ENCODE measurements around the gene TSR3. TPM values are rescaled to one million over a fixed set of nuclear protein-coding genes. Genes with fewer than 3 reads are reported as not detected.
A peak's percentile ranks its signal among the peaks of the same experiment; 100 is the strongest.
"Not testable (repeated sequence)": the region's sequence is repeated elsewhere in the genome, so short reads cannot be mapped to it uniquely, and the experiment has no call there.

TSR3 gene
- total RNA-seq, 6 experiments from 2014 or later: 73.7 to 84.6 (median 78.1) TPM

GRCh38 chr16:1332618-1333148, 19.0 kb downstream of the TSR3 start:
- Mint-ChIP-seq H3K36me3 (ENCODE audit: low read depth) (no peaks in the 10 kb centered on the region), H3K4me1 (ENCODE audit: low read depth) (peaks cover 6% of the 10 kb centered on the region; the same call in 1 of the 2 replicates), H3K27ac (no peak overlapping the region), H3K27me3 (ENCODE audit: insufficient read depth) (peaks cover 17% of the 10 kb centered on the region), H3K9me3 (no peaks in the 10 kb centered on the region), H3K4me3 (no peak overlapping the region)
- no peak for TF ChIP-seq CTCF (IDR thresholded peaks at IDR 0.05)
- no peak for DNase-seq

DNA sequence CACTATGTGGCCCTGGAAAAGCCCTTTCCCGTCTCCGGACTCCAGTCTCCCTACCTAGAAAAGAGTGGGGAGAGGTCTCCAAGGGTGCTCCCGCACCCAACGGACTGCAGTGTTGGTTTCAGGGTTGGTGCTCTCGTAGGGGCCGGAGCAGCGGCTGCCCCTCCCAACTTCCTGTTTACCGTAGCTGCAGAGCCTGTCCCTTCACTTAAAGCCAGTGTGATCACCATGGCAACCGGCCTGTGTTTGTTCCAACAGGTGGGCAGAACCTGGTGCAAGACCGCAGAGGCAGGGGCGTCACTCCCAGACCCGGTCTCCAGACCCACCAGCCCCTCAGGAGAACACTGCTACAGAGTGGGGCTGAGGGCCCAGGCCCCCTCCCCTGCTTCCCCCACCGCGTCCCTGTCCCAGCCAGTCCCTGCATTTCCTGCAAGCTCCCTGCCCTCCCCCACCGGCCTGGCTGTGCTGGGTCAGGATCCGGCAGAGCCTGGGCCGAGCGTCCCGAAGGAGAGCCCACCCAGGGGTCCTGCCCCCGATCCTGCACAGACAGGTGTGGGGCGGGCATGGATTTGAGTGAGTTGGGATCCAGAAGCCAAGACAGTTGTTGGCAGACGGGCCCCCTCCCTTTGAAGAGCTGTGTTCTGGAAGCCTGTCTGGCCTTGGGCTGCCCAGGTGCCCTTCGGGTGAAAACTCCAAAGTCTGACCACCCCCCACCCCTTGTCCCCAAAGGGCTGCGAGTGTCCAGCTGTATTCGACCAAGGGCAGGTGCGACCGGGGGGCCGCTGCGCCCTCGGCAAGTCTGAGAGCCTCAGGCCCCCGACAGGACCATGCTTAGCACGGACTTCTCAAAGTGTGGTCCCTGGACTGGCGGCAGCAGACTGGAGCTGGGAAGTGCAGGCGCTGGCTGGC, 19.7 kb downstream of the TSR3 start:
- H3K27me3 Mint-ChIP-seq (ENCODE audit: insufficient read depth): peaks cover 17% of the 10 kb centered on the region
- no peaks in the 10 kb centered on the region for H3K9me3 Mint-ChIP-seq
- H3K36me3 Mint-ChIP-seq (ENCODE audit: low read depth): no peaks in the 10 kb centered on the region
- TF ChIP-seq CTCF (IDR thresholded peaks at IDR 0.05): no peak
- peak; percentile 50 for DNase-seq
- H3K4me3 Mint-ChIP-seq: peak overlapping the region; percentile 47; the same call in 1 of the 2 replicates
- peaks cover 6% of the 10 kb centered on the region; the same call in 1 of the 2 replicates for H3K4me1 Mint-ChIP-seq (ENCODE audit: low read depth)
- peak overlapping the region; percentile 40; the same call in 1 of the 2 replicates for H3K27ac Mint-ChIP-seq

- Mint-ChIP-seq H3K27me3 (ENCODE audit: insufficient read depth) (peaks cover 12% of the 10 kb centered on the region), H3K4me3 (peak overlapping the region; percentile 47; the same call in 1 of the 2 replicates), H3K27ac (peak overlapping the region; percentile 40; the same call in 1 of the 2 replicates), H3K36me3 (ENCODE audit: low read depth) (no peaks in the 10 kb centered on the region), H3K4me1 (ENCODE audit: low read depth) (peaks cover 6% of the 10 kb centered on the region; the same call in 1 of the 2 replicates), H3K9me3 (no peaks in the 10 kb centered on the region)
- TF ChIP-seq CTCF (IDR thresholded peaks at IDR 0.05): no peak
- DNase-seq: no peak
Observed at GRCh38 chr16:1330931-1331711, 20.6 kb downstream of the TSR3 start.

DNA sequence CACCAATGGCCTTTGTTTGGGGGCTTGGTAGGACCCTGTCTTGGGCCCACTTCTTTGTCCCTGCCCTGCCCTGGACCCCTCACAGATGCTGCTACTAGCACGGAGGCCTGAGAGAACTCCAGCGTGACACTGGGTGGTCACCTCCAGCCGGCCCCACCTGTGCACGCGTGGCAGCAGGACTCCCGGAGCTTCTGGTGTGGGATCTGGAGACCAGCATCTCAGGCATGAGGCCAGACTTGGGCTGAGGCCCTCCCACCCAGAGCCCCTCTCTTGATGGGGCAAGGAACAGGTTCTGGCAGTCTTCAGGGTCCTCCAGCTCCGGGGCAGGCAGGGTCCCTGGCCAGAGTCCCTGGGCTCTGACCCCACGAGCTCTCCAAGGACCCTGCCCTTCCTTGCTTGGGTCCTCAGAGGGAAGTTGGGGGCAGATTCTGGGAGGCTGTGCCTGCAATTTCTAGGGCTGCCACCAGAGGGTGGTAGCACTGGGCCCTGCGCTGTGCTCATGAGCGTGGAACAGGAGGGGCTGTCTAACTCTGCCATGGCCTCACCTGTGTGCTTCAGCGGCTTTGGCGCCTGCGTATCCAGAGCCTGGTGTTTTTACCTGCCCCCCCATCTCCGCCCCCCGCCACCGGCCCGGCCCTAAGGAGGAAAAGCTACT, 21.3 kb downstream of the TSR3 start:
- no peaks in the 10 kb centered on the region for H3K9me3 Mint-ChIP-seq
- peaks cover 6% of the 10 kb centered on the region; the same call in 1 of the 2 replicates for H3K4me1 Mint-ChIP-seq (ENCODE audit: low read depth)
- peak; percentile 79 for TF ChIP-seq CTCF (IDR thresholded peaks at IDR 0.05)
- no peak overlapping the region for H3K27ac Mint-ChIP-seq
- DNase-seq: no peak
- no peaks in the 10 kb centered on the region for H3K36me3 Mint-ChIP-seq (ENCODE audit: low read depth)
- no peak overlapping the region for H3K4me3 Mint-ChIP-seq
- H3K27me3 Mint-ChIP-seq (ENCODE audit: insufficient read depth): peaks cover 9% of the 10 kb centered on the region

- H3K27me3 Mint-ChIP-seq (ENCODE audit: insufficient read depth); H3K4me1 Mint-ChIP-seq (ENCODE audit: low read depth); H3K36me3 Mint-ChIP-seq (ENCODE audit: low read depth); H3K9me3 Mint-ChIP-seq; H3K4me3 Mint-ChIP-seq; H3K27ac Mint-ChIP-seq; DNase-seq: not testable (repeated sequence)
Observed at GRCh38 chr16:1328961-1329360, 22.7 kb downstream of the TSR3 start.

- not testable (repeated sequence) for H3K4me3 Mint-ChIP-seq; H3K9me3 Mint-ChIP-seq; H3K4me1 Mint-ChIP-seq (ENCODE audit: low read depth); H3K27me3 Mint-ChIP-seq (ENCODE audit: insufficient read depth); DNase-seq; H3K36me3 Mint-ChIP-seq (ENCODE audit: low read depth); H3K27ac Mint-ChIP-seq
Observed at GRCh38 chr16:1328136-1328535, 23.5 kb downstream of the TSR3 start.

Data from HFFc6 (cell line).